ENCODE results near the gene TWIST2. TPM values are rescaled to one million over a fixed set of nuclear protein-coding genes. Genes with fewer than 3 reads are reported as not detected.

The TWIST2 gene
- total RNA-seq, 1 experiment from 2014 or later = not detected

GRCh38 chr2:238888781-238889180 is 40.9 kb downstream of the TWIST2 start:
- Histone ChIP-seq H3K27ac (ENCODE audit: low read depth, low read length, poor library complexity, severe bottlenecking) (no peak overlapping the region), H3K4me3 (ENCODE audit: low read depth, low read length, poor library complexity, severe bottlenecking) (no peak overlapping the region), H3K9me3 (ENCODE audit: low read depth, low read length, poor library complexity, severe bottlenecking) (no peaks in the 10 kb centered on the region), H3K36me3 (ENCODE audit: insufficient read depth, low read length, poor library complexity, severe bottlenecking) (no peaks in the 10 kb centered on the region), H3K27me3 (replicated peaks; ENCODE audit: insufficient read depth, low read depth, low read length, poor library complexity) (peaks cover 31% of the 10 kb centered on the region), H3K4me1 (ENCODE audit: insufficient read depth, low read length, poor library complexity, severe bottlenecking) (no peaks in the 10 kb centered on the region)
- intact Hi-C loops (cut with micrococcal nuclease; ENCODE audit: unreplicated experiment) = no loop called here
- CTCF ChIA-PET = no interaction called here
- POLR2A ChIA-PET (ENCODE audit: low non-redundant PET) = no interaction called here
- DNase-seq (ENCODE audit: low spot score) = no peak
- no TSS peak for BruUV-seq (replicated peaks)
- TF ChIP-seq CTCF (conservative IDR thresholded peaks at IDR 0.05; ENCODE audit: low read depth, low read length) (no peak), EZH2 (IDR thresholded peaks at IDR 0.05; ENCODE audit: borderline replicate concordance, low read depth, low read length, poor library complexity, severe bottlenecking) (no peak)

GRCh38 chr2:238890131-238890530 is 42.2 kb downstream of the TWIST2 start:
- no peak for DNase-seq (ENCODE audit: low spot score)
- Histone ChIP-seq H3K4me1 (ENCODE audit: insufficient read depth, low read length, poor library complexity, severe bottlenecking) (no peaks in the 10 kb centered on the region), H3K36me3 (ENCODE audit: insufficient read depth, low read length, poor library complexity, severe bottlenecking) (no peaks in the 10 kb centered on the region), H3K27me3 (replicated peaks; ENCODE audit: insufficient read depth, low read depth, low read length, poor library complexity) (peaks cover 28% of the 10 kb centered on the region), H3K4me3 (ENCODE audit: low read depth, low read length, poor library complexity, severe bottlenecking) (no peak overlapping the region), H3K27ac (ENCODE audit: low read depth, low read length, poor library complexity, severe bottlenecking) (no peak overlapping the region), H3K9me3 (ENCODE audit: low read depth, low read length, poor library complexity, severe bottlenecking) (no peaks in the 10 kb centered on the region)
- no peak for TF ChIP-seq EZH2 (IDR thresholded peaks at IDR 0.05; ENCODE audit: borderline replicate concordance, low read depth, low read length, poor library complexity, severe bottlenecking)
- no peak for TF ChIP-seq CTCF (conservative IDR thresholded peaks at IDR 0.05; ENCODE audit: low read depth, low read length)
- no TSS peak for BruUV-seq (replicated peaks)
- POLR2A ChIA-PET (ENCODE audit: low non-redundant PET) = no interaction called here
- intact Hi-C loops (cut with micrococcal nuclease; ENCODE audit: unreplicated experiment) = no loop called here
- CTCF ChIA-PET = no interaction called here

- no TSS peak for BruUV-seq (replicated peaks)
- Histone ChIP-seq H3K27me3 (replicated peaks; ENCODE audit: insufficient read depth, low read depth, low read length, poor library complexity) (peaks cover 30% of the 10 kb centered on the region), H3K4me3 (ENCODE audit: low read depth, low read length, poor library complexity, severe bottlenecking) (no peak overlapping the region), H3K9me3 (ENCODE audit: low read depth, low read length, poor library complexity, severe bottlenecking) (no peaks in the 10 kb centered on the region), H3K4me1 (ENCODE audit: insufficient read depth, low read length, poor library complexity, severe bottlenecking) (no peaks in the 10 kb centered on the region), H3K36me3 (ENCODE audit: insufficient read depth, low read length, poor library complexity, severe bottlenecking) (no peaks in the 10 kb centered on the region), H3K27ac (ENCODE audit: low read depth, low read length, poor library complexity, severe bottlenecking) (no peak overlapping the region)
- TF ChIP-seq CTCF (conservative IDR thresholded peaks at IDR 0.05; ENCODE audit: low read depth, low read length) (no peak), EZH2 (IDR thresholded peaks at IDR 0.05; ENCODE audit: borderline replicate concordance, low read depth, low read length, poor library complexity, severe bottlenecking) (no peak)
- POLR2A ChIA-PET (ENCODE audit: low non-redundant PET) = no interaction called here
- CTCF ChIA-PET = no interaction called here
- no peak for DNase-seq (ENCODE audit: low spot score)
- intact Hi-C loops (cut with micrococcal nuclease; ENCODE audit: unreplicated experiment) = no loop called here
Measured at GRCh38 chr2:238890618-238891456, 43.0 kb downstream of the TWIST2 start.
